HCT116 (cell line): ENCODE measurements around the gene KMO.

Experiments used
- CTCF ChIP-seq, 3 experiments: fragments of 200-600 bp in 1 of 3; sonication (generic) in 1 of 3; IDR thresholded peaks in 2 of 3; conservative IDR thresholded peaks in 1 of 3; 2 replicates each; pipeline ENCODE4 v1.5.1; 2012 to 2017; ENCODE audit warnings: low read depth in 2 of 3, low read length in 2 of 3, antibody characterized with exemption in 1 of 3, borderline replicate concordance in 1 of 3, control low read depth in 1 of 3, mild to moderate bottlenecking in 1 of 3, mixed read lengths in 1 of 3, mixed run types in 1 of 3, moderate library complexity in 1 of 3; ENCODE audit not compliant: insufficient read depth in 1 of 3
- EZH2 ChIP-seq: fragments of 200-600 bp; sonication (generic); IDR thresholded peaks from 2 replicates; pipeline ENCODE4 v1.6.1; 2017; ENCODE audit warnings: antibody characterized with exemption, mixed run types
- EZH2phosphoT487 ChIP-seq: fragments of 200-600 bp; IDR thresholded peaks from 2 replicates; pipeline ENCODE4 v1.6.1; 2018; ENCODE audit warnings: antibody characterized with exemption, borderline replicate concordance
- FOSL1 ChIP-seq: IDR thresholded peaks from 2 replicates; pipeline ENCODE4 v1.6.1; 2012; ENCODE audit warnings: low read depth
- POLR2A ChIP-seq: IDR thresholded peaks from 2 replicates; pipeline ENCODE4 v1.7.0; 2011; ENCODE audit warnings: borderline replicate concordance; ENCODE audit not compliant: insufficient read depth, insufficient read length; ENCODE audit errors: extremely low read depth
- POLR2AphosphoS5 ChIP-seq: IDR thresholded peaks from 2 replicates; pipeline ENCODE4 v1.6.1; 2011; ENCODE audit warnings: mild to moderate bottlenecking, low read depth, low read length, moderate library complexity
- RAD21 ChIP-seq: IDR thresholded peaks from 2 replicates; pipeline ENCODE4 v1.6.1; 2012; ENCODE audit warnings: low read depth, mild to moderate bottlenecking
- REST ChIP-seq: IDR thresholded peaks from 2 replicates; pipeline ENCODE4 v1.6.1; 2012; ENCODE audit warnings: low read depth
- SIN3A ChIP-seq: IDR thresholded peaks from 2 replicates; pipeline ENCODE4 v1.6.1; 2012; ENCODE audit warnings: low read depth
- SP1 ChIP-seq: IDR thresholded peaks from 2 replicates; pipeline ENCODE4 v1.6.1; 2012; ENCODE audit warnings: low read depth
- TF ChIP-seq, protein P1 (sequence below): IDR thresholded peaks from 2 replicates; pipeline ENCODE4 v1.6.1; 2012
- TF ChIP-seq, protein P2 (sequence below): IDR thresholded peaks from 2 replicates; pipeline ENCODE4 v1.6.1; 2011; ENCODE audit warnings: mild to moderate bottlenecking, low read length, moderate library complexity; ENCODE audit not compliant: insufficient replicate concordance; ENCODE audit errors: extremely low read depth

DNA sequence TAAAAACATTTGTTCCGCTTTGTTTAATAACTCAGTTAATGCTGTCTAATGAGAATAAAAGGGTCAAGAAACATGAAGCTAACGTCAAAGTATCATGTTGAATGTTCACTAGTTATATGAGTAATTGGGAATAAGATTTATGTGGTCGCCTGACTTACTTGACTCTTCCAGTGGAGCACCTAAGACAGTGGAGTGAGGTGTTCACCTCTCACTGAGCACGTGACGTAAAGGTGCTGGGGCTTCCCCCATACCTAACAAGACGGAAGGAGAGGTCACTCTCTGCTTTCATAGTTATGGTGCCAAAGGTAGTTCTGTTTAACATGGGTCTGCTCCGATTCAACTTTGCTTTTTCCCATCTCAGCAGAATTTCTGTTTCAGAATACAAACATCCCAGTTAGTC is 686 bp downstream of the KMO start:
- no peak for TF ChIP-seq POLR2AphosphoS5
- no peak for TF ChIP-seq CTCF (IDR thresholded peaks at IDR 0.05 in 2 of 3, conservative IDR thresholded peaks at IDR 0.05 in 1 of 3; ENCODE audit: borderline replicate concordance in 1 of 3, insufficient read depth in 1 of 3, low read depth in 2 of 3, low read length in 2 of 3)
- TF ChIP-seq EZH2 = no peak
- TF ChIP-seq REST = no peak
- TF ChIP-seq SIN3A = no peak
- no peak for TF ChIP-seq FOSL1
- TF ChIP-seq POLR2A = no peak
- TF ChIP-seq EZH2phosphoT487 = no peak
- no peak for TF ChIP-seq SP1
- TF ChIP-seq, protein P1, sequence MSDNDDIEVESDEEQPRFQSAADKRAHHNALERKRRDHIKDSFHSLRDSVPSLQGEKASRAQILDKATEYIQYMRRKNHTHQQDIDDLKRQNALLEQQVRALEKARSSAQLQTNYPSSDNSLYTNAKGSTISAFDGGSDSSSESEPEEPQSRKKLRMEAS = no peak
- TF ChIP-seq RAD21 = no peak
- TF ChIP-seq, protein P2, sequence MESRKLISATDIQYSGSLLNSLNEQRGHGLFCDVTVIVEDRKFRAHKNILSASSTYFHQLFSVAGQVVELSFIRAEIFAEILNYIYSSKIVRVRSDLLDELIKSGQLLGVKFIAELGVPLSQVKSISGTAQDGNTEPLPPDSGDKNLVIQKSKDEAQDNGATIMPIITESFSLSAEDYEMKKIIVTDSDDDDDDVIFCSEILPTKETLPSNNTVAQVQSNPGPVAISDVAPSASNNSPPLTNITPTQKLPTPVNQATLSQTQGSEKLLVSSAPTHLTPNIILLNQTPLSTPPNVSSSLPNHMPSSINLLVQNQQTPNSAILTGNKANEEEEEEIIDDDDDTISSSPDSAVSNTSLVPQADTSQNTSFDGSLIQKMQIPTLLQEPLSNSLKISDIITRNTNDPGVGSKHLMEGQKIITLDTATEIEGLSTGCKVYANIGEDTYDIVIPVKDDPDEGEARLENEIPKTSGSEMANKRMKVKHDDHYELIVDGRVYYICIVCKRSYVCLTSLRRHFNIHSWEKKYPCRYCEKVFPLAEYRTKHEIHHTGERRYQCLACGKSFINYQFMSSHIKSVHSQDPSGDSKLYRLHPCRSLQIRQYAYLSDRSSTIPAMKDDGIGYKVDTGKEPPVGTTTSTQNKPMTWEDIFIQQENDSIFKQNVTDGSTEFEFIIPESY = no peak
